Neuronal stem cell (in vitro differentiated cells): ENCODE measurements around the gene WSCD2.
A peak's percentile ranks its signal among the peaks of the same experiment; 100 is the strongest.

Source experiments
- DNase-seq: peaks from one replicate; pipeline ENCODE4 v3.0.0-alpha.2; 2013; ENCODE audit warnings: low spot score
- H2AFZ ChIP-seq: one replicate; pipeline ENCODE4 v1.6.1; 2013; ENCODE audit warnings: mild to moderate bottlenecking, low read length, inconsistent platforms
- H2AK5ac ChIP-seq: 2 replicates; pipeline ENCODE4 v1.6.1; 2013; ENCODE audit warnings: low read depth, mild to moderate bottlenecking, inconsistent platforms, low read length, moderate library complexity, mixed read lengths
- H2BK120ac ChIP-seq: 2 replicates; pipeline ENCODE4 v1.6.1; 2013; ENCODE audit warnings: low read depth, mild to moderate bottlenecking, inconsistent platforms, low read length, moderate library complexity, mixed read lengths
- H2BK12ac ChIP-seq: one replicate; pipeline ENCODE4 v1.6.1; 2013; ENCODE audit warnings: low read length, inconsistent platforms
- H2BK15ac ChIP-seq: 2 replicates; pipeline ENCODE4 v1.6.1; 2013; ENCODE audit warnings: mild to moderate bottlenecking, low read length, inconsistent platforms, mixed read lengths
- H2BK5ac ChIP-seq: one replicate; pipeline ENCODE4 v1.6.1; 2013; ENCODE audit warnings: inconsistent platforms, mild to moderate bottlenecking, low read length, moderate library complexity
- H3K14ac ChIP-seq: one replicate; pipeline ENCODE4 v1.6.1; 2013; ENCODE audit warnings: low read length, inconsistent platforms
- H3K18ac ChIP-seq: 2 replicates; pipeline ENCODE4 v1.6.1; 2013; ENCODE audit warnings: low read length, inconsistent platforms
- H3K23ac ChIP-seq: 2 replicates; pipeline ENCODE4 v1.6.1; 2013; ENCODE audit warnings: low read depth, mild to moderate bottlenecking, mixed read lengths, low read length, inconsistent platforms; ENCODE audit not compliant: poor library complexity
- H3K27ac ChIP-seq: replicated peaks from 3 replicates; pipeline ENCODE4 v1.5.1; 2013; ENCODE audit warnings: low read length, inconsistent platforms
- H3K27me3 ChIP-seq, 3 experiments: 2 replicates each; pipeline ENCODE4 v1.6.1; 2013; ENCODE audit warnings: low read length in 3 of 3, mild to moderate bottlenecking in 2 of 3, inconsistent platforms in 1 of 3, low read depth in 1 of 3, mixed read lengths in 1 of 3, moderate library complexity in 1 of 3; ENCODE audit not compliant: control insufficient read depth in 3 of 3, insufficient read depth in 3 of 3
- H3K36me3 ChIP-seq, 2 donors: replicated peaks in 1 of 2; 2 replicates each; pipeline ENCODE4 v1.6.1; 2013; ENCODE audit warnings: low read length in 2 of 2; ENCODE audit not compliant: control insufficient read depth in 2 of 2, insufficient read depth in 2 of 2
- H3K4ac ChIP-seq: 2 replicates; pipeline ENCODE4 v1.6.1; 2013; ENCODE audit warnings: inconsistent platforms, mild to moderate bottlenecking, low read length, moderate library complexity
- H3K4me1 ChIP-seq, 2 donors: 1 replicate in 1 of 2; 2 replicates in 1 of 2; pipeline ENCODE4 v1.6.1; 2013; ENCODE audit warnings: low read length in 2 of 2, low read depth in 1 of 2; ENCODE audit not compliant: control insufficient read depth in 2 of 2, insufficient read depth in 1 of 2
- H3K4me2 ChIP-seq: one replicate; pipeline ENCODE4 v1.6.1; 2013; ENCODE audit warnings: mild to moderate bottlenecking, low read length, inconsistent platforms; ENCODE audit not compliant: insufficient read depth, poor library complexity, severe bottlenecking
- H3K4me3 ChIP-seq, 2 donors: 2 replicates each; pipeline ENCODE4 v1.5.1; 2013; ENCODE audit warnings: low read length in 2 of 2, mild to moderate bottlenecking in 2 of 2, inconsistent platforms in 1 of 2, moderate library complexity in 1 of 2
- H3K79me1 ChIP-seq: one replicate; pipeline ENCODE4 v1.6.1; 2013; ENCODE audit warnings: low read depth, mild to moderate bottlenecking, inconsistent platforms, low read length, moderate library complexity
- H3K9ac ChIP-seq: one replicate; pipeline ENCODE4 v1.6.1; 2013; ENCODE audit warnings: mild to moderate bottlenecking, low read depth, low read length, inconsistent platforms; ENCODE audit not compliant: poor library complexity
- H3K9me3 ChIP-seq, 2 donors: replicated peaks in 1 of 2; 2 replicates each; pipeline versions ENCODE3 to v1.6.1; 2013; ENCODE audit warnings: low read length in 2 of 2, mild to moderate bottlenecking in 2 of 2, inconsistent platforms in 1 of 2, low read depth in 1 of 2, mixed read lengths in 1 of 2, moderate library complexity in 1 of 2; ENCODE audit not compliant: control insufficient read depth in 2 of 2, insufficient read depth in 1 of 2
- H4K8ac ChIP-seq: one replicate; pipeline ENCODE4 v1.6.1; 2013; ENCODE audit warnings: low read depth, mild to moderate bottlenecking, inconsistent platforms, low read length, moderate library complexity
- H4K91ac ChIP-seq: one replicate; pipeline ENCODE4 v1.6.1; 2013; ENCODE audit warnings: low read length, low read depth, mild to moderate bottlenecking, inconsistent platforms; ENCODE audit not compliant: poor library complexity
- WGBS, 2 donors: extraction: QIAGEN DNeasy Blood & Tissue Kit; methylation state at CpG; one replicate each; pipeline ENCODE4 v1.1.7; 2013; ENCODE audit warnings: missing lambda C conversion rate in 2 of 2, mixed read lengths in 1 of 2; ENCODE audit not compliant: insufficient read length in 2 of 2, insufficient replicate concordance in 1 of 2; ENCODE audit errors: extremely low coverage in 2 of 2; 5-methylcytosine and 5-hydroxymethylcytosine counted together

Gene WSCD2

GRCh38 chr12:108127654-108128053 lies 1.4 kb upstream of the WSCD2 start:
- no peak overlapping the region for H3K27ac ChIP-seq
- H2BK5ac ChIP-seq: no peak overlapping the region
- no CpG with 5 or more reads among the region's 3 CpGs for WGBS, 2 donors
- H3K14ac ChIP-seq: no peak overlapping the region
- DNase-seq: no peak
- H3K4ac ChIP-seq: no peak overlapping the region
- no peak overlapping the region for H2BK15ac ChIP-seq
- H3K36me3 ChIP-seq: no peaks in the 10 kb centered on the region
- no peak overlapping the region for H2BK12ac ChIP-seq
- H3K4me2 ChIP-seq: no peak overlapping the region
- no peak overlapping the region for H2AK5ac ChIP-seq
- H3K79me1 ChIP-seq: no peaks in the 10 kb centered on the region
- no peak overlapping the region for H3K18ac ChIP-seq
- no peak overlapping the region for H4K91ac ChIP-seq
- no peak overlapping the region for H4K8ac ChIP-seq
- no peak overlapping the region for H2BK120ac ChIP-seq
- no peak overlapping the region for H2AFZ ChIP-seq
- H3K9ac ChIP-seq: no peak overlapping the region
- no peak overlapping the region for H3K23ac ChIP-seq
- H3K4me1 ChIP-seq: peaks cover 0 to 4% of the 10 kb centered on the region in 2 donors
- peaks cover 0 to 2% of the 10 kb centered on the region in 2 donors for H3K9me3 ChIP-seq
- peaks cover 0 to 26% (median 0%) of the 10 kb centered on the region in 3 experiments for H3K27me3 ChIP-seq
- H3K4me3 ChIP-seq: no peak overlapping the region

DNA sequence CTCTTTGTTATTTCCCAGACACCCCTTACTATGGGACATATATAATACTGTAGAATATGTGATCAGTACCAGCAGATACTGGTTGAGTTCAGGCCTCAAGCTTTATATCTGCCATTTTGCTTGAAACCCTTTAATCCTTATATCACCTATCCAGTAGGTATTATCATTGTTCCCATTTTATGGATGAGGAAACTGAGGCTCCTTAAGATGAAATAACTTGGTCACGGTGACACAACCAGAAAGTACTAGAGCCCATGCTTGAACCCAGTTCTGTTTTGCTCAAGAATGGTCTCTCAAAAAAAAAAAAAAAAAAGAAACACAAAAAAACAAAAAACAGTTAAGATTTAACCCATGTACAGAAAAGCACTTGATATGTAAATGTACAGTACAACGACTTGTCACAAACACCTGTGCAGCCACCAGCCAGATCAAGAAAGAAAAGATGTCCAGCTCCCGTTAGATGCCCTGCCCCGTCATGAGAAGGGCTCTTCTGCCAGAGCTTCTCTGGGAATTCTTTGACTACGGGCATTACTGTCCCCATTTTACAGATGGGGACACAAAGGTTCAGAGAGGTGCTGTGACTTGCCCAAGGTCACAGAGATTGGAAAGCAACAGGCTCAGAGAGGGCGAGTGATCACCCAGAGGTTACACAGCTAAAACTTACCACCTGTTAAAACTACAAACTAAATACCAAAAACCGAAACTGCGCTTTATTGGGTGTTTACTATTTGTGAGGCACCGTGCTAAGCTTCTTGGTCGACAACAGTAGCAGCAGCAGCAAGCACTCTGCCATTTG lies 669 bp upstream of the WSCD2 start:
- Histone ChIP-seq H4K91ac (no peak overlapping the region), H2BK12ac (no peak overlapping the region)

DNA sequence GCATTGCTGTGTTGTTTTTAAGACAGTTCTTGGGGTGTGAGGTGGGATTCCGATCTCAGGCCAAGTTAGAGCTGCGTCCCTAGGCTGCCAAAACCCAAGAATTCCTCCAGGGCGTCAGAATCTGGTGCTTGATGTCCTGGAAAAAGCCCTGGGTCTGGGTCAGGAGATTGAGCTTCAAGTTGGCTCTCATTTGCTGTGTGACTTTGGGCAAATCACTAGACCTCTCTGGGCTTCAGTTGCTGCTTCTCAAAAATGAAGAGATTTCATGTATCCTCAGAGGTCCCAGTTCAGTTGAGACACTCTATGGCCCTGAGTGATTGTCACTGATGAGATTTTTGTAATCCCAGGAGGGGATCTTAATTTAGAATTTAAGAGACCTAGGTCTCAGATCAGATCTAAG lies 1.9 kb downstream of the WSCD2 start:
- H3K18ac ChIP-seq: no peak overlapping the region
- H2BK12ac ChIP-seq: no peak overlapping the region
- no peak overlapping the region for H2AFZ ChIP-seq
- peaks cover 0 to 26% (median 0%) of the 10 kb centered on the region in 3 experiments for H3K27me3 ChIP-seq
- no peak overlapping the region for H4K8ac ChIP-seq
- H3K27ac ChIP-seq: no peak overlapping the region
- no peak overlapping the region for H2AK5ac ChIP-seq
- no peak overlapping the region for H3K4me3 ChIP-seq
- no peak overlapping the region for H3K23ac ChIP-seq
- DNase-seq: no peak
- WGBS, 2 donors: no CpG with 5 or more reads among the region's 3 CpGs
- no peak overlapping the region for H2BK5ac ChIP-seq
- no peak overlapping the region for H3K9ac ChIP-seq
- no peak overlapping the region for H3K4ac ChIP-seq
- H3K14ac ChIP-seq: no peak overlapping the region
- no peak overlapping the region for H4K91ac ChIP-seq
- no peaks in the 10 kb centered on the region for H3K9me3 ChIP-seq
- H3K4me1 ChIP-seq: peaks cover 0 to 4% of the 10 kb centered on the region in 2 donors
- H2BK120ac ChIP-seq: no peak overlapping the region
- no peaks in the 10 kb centered on the region for H3K36me3 ChIP-seq
- H3K4me2 ChIP-seq: no peak overlapping the region
- no peaks in the 10 kb centered on the region for H3K79me1 ChIP-seq
- H2BK15ac ChIP-seq: no peak overlapping the region

More for the DNA sequence above, 669 bp upstream of the WSCD2 start:
- peak overlapping the region; percentile 94 for H2AFZ ChIP-seq
- H3K79me1 ChIP-seq: no peaks in the 10 kb centered on the region
- H4K8ac ChIP-seq: no peak overlapping the region
- no peak overlapping the region for H2BK120ac ChIP-seq
- WGBS, 2 donors: no CpG with 5 or more reads among the region's 10 CpGs
- no peak overlapping the region for H2AK5ac ChIP-seq
- no peak overlapping the region for H3K14ac ChIP-seq
- H3K9me3 ChIP-seq: no peaks in the 10 kb centered on the region
- no peak overlapping the region for H3K4ac ChIP-seq
- peak overlapping the region; percentile 49 to 80 for H3K4me3 ChIP-seq
- H3K27me3 ChIP-seq: peaks cover 0 to 26% (median 0%) of the 10 kb centered on the region in 3 experiments
- peaks cover 0 to 4% of the 10 kb centered on the region in 2 donors for H3K4me1 ChIP-seq
- no peak overlapping the region for H3K9ac ChIP-seq
- H3K27ac ChIP-seq: no peak overlapping the region
- H3K36me3 ChIP-seq: no peaks in the 10 kb centered on the region
- H3K18ac ChIP-seq: no peak overlapping the region
- no peak overlapping the region for H3K23ac ChIP-seq
- no peak overlapping the region for H2BK5ac ChIP-seq
- no peak overlapping the region for H2BK15ac ChIP-seq
- H3K4me2 ChIP-seq: no peak overlapping the region
- no peak for DNase-seq

- DNase-seq: no peak
- Histone ChIP-seq H3K4me3 (no peak overlapping the region), H4K91ac (no peak overlapping the region), H3K14ac (no peak overlapping the region), H2BK12ac (no peak overlapping the region), H2AFZ (no peak overlapping the region), H2BK120ac (no peak overlapping the region), H2BK15ac (no peak overlapping the region), H4K8ac (no peak overlapping the region), H3K27me3 (peaks cover 0 to 26% (median 0%) of the 10 kb centered on the region in 3 experiments), H2BK5ac (no peak overlapping the region), H3K27ac (no peak overlapping the region), H3K9ac (no peak overlapping the region), H3K23ac (no peak overlapping the region), H3K4ac (no peak overlapping the region), H3K18ac (no peak overlapping the region), H3K4me2 (no peak overlapping the region), H3K36me3 (no peaks in the 10 kb centered on the region), H2AK5ac (no peak overlapping the region), H3K4me1 (peaks cover 0 to 4% of the 10 kb centered on the region in 2 donors), H3K9me3 (no peaks in the 10 kb centered on the region), H3K79me1 (no peaks in the 10 kb centered on the region)
- WGBS, 2 donors: no CpG with 5 or more reads among the region's 6 CpGs
Measured at GRCh38 chr12:108131657-108132126, 2.6 kb downstream of the WSCD2 start.
